GM18502 (cell line): ENCODE results near the gene ASB2.
A peak's percentile ranks its signal among the peaks of the same experiment; 100 is the strongest.

ENCODE experiments used
- ATAC-seq: cut with Tn5 transposase; IDR thresholded peaks from one replicate; pipeline ENCODE4 v1.9.1; 2021; ENCODE audit warnings: mild to moderate bottlenecking; ENCODE audit not compliant: unreplicated experiment, poor library complexity

The ASB2 gene

DNA sequence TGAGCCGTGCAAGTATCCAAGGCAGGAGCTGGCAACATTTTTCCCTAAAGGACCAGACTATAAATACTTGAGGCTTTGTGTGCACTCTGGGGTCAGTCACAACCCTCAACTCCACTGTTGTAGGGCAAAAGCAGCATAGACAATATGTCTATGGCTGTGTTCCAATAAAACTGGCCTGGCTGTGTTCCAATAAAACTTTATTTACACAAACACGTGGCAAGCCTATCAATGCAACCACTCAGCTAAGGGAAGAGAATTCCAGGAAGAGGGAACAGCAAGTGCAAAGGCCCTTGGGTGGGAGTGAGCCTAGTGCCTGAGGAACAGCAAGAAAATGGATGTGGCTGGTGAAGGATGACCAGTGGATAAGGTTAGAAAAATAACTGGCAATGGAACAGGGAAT is 60.6 kb downstream of the ASB2 start:
- ATAC-seq: no peak

DNA sequence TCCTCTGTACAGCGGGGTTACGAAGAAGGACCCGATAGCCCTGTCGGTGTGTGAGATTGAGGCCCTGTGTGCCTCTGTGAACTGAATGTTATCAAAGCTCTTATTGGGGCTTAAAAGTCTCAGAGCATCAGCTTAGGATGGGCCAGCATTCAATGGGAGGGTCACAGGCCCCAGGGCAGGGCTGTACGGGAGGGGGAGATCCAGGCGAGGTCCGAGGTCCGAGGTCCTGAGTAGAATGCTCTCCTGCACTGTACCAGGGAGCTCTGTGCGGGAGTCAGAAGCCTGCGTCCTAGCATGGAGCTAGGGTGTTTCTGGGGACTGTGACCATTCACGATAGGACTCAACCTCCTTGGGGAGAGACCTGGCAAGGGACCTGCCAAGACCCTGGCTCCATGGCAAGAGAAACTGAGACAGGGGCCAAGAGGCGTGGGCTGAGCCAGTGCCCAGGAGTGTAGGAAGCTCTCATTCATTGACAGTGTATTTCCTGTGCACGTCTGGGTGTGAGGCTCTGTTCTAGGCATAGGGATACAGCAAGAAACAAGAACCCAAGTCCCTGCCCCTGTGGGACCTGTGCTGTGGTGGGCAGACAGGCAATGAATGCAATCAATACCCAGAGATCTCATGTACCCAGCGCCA is 61.2 kb downstream of the ASB2 start:
- ATAC-seq: no peak

DNA sequence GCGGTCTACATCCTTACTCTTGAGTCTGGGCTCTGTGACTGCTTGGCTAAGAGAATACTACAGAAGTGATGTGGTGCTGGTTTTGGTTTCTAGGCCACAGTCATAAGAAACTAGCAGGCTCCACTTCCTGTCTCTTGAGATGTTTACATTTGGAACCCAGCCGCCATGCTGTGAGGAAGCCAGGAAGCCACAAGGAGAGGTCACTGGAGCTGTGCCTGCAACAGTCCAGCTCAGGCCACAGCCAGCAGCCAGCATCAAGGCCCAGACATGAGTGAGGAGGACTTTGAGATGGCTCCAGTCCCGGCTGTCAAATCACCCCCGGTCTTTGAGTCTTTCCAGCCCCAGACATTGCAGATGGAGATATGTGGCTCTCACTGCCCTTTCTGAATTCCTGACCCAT is 62.1 kb downstream of the ASB2 start:
- ATAC-seq: no peak

DNA sequence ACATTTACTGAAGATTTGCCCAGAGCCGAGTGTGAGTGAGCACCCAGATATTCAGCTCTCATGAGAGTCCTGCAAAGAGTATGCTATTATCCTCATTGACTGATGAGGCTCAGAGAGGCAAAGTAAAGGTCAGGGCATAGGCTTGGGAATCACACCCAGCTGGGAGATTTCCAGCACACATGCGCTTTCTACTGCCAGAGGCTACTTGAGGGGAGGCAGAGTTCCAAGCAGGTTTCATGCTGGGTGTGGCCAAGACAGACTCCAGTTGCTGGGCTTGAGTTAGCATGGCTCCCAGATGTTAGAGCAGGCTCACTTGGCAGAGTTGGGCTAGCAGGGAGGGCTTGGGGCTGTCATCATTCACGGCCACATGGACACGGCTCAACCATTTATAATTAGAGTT is 63.6 kb downstream of the ASB2 start:
- ATAC-seq: no peak

DNA sequence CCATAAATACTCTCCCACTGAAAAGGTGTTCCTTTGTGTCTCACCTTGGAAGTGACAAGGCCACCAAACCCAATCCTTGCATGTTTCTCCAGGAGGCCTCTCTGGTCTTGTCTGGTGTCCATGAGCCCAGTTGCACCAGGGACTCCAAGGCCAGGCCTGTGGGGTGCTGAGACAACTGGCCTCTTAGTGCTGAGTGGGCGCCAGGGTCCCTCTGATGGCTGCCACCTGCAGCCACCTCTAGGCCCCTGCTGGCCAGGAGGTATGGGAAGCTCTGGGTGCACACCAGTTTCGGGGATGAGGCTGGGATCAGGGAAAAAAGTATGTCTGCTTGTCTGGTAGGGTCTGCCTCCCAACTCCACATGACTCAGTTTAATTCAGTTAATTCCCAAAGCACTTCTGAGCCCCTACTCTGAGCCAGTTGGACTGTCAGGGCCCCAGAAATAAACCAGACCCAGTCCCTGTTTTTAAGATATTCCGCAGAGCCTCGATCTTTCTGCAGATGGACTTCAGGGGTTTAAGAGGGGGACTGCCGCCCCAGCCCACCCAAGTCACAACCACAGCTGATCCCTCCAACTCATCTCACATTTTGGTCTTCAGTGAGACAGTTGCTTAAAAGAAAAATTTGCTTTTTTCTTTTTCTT is 64.3 kb downstream of the ASB2 start:
- ATAC-seq: no peak

DNA sequence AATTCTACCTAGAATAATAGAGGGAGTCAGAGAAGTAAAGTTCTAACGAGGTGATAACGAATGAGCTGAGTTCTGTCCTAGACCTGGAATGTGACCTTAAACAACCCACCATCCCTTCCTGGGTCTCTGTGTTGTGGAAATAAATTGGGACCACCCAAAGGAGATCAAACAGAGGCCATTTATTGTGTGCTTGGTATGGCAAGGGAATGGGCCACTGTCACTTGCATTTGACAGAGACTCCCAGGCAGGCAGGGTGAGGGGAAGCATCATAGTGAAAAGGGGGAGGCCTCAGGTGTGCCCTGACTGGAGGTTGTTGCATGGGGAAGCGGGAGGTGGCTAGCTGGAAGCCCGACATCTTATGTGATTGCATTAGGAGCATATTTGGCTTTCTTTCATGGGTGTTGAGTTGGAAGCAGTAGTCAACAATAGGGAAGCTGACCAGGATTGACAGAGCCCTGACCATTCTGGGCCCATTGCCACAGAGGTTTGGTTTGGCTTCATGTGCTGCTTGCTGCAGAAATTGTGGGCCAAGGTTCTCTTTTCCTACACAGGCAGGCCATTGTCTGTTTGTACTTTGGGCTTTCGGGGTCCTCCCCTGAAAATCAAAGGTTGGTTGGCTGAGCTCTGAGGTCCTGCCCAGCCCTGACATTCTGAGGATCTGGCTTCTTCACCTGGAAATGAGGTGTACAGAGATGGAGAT is 66.8 kb downstream of the ASB2 start:
- ATAC-seq: no peak

DNA sequence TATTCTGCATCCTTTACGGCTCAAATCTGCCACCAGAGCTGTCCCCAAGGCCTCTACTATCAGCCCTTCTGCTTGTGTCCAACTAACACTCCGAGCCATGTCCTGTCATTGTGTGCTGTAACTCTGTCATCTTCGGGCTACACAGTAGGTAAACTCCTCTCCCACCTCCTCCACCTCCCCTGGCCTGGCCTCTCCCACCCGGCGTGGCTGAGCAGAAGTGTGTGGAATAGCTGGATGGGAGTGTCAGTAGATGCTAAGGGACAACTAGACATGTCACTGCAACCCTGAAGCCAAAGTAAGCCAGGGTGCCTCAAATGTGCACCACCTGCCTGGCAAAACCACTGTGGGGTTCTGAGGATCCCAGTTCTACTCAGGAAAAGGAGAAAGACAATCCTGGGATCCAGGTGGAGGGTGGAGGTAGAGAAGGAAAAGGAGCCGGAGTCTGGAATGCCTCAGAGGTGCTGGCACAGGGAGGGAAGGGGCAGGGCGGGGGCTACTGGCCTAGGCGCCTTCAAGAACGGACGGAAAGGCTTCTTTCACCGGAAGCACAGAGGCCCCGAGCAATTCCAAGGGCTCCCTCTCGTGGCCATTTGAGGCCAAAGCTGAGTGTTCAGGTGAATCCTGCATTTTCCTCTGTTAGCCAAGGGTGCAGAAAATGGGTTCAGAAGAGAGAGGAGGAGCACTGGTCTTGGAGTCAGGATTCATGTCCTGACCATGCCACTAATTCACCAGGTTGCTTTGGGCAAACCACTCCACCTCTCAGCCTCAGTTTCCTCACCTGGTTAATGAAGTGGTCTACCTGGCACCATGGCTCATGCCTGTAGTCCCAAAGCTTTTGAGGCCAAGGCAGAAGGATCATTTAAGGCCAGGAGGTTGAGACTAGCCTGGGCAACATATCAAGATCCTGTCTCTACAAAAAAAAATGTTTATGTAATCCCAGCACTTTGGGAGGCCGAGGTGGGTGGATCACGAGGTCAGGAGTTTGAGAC is 69.7 kb downstream of the ASB2 start:
- peak; percentile 60 for ATAC-seq

DNA sequence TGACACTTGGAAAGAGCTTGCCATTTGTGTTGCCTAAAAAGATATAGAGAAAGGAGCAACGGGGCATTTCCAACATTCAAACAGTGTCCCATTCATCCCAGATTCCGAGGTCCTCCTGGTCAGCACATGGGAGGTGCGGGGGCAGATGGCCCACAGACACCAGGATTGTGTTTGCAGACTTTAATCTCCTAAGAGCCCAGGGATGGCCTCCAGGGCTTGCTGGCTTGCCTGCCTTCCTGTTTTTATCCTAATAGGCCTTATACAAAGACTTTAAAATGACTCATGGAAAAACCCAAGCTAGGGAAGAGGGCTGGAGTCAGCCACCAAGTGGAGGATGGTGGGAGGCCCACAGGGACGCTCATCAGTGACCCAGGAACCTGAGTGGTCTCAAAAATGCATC is 70.7 kb downstream of the ASB2 start:
- ATAC-seq: no peak

DNA sequence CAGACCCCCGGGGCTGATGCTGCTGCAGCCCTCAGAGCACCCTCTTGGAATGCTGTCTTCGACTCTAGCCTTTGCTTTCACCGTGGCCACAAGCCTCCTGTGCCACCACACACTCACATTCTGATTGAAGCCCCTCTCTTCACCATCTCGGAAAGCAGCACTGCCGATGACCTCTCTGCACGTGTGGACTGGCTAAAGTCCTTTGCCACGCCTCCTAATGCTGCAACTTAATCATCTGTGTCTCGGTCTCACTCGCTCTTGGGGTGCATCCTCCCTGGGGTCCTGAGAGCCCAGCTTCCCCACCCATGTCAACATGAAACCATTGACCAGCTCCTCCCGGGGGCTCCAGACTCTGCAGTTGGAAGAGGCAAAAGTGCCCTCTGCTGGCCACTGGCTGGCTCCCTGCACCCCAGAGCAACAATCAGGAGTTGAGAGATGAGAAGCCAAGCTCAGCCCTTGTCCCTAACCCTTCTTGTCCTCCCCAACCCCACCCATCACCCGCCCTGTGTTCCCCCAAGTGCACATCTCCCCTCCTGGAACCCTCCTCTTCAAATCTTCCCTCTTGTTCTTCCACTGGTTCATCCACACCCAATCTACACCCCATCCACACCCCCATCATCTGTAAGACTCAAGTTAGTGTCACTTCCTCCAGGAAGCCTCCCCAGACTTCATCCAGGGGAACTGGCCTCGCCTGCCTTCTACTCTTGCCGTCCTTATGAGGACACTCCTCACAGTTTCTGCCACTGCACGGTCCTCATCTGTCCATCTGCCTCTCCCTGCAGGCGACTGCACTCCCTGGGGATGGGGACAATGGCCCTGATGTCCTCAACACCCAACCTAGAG is 72.8 kb downstream of the ASB2 start:
- ATAC-seq: no peak

DNA sequence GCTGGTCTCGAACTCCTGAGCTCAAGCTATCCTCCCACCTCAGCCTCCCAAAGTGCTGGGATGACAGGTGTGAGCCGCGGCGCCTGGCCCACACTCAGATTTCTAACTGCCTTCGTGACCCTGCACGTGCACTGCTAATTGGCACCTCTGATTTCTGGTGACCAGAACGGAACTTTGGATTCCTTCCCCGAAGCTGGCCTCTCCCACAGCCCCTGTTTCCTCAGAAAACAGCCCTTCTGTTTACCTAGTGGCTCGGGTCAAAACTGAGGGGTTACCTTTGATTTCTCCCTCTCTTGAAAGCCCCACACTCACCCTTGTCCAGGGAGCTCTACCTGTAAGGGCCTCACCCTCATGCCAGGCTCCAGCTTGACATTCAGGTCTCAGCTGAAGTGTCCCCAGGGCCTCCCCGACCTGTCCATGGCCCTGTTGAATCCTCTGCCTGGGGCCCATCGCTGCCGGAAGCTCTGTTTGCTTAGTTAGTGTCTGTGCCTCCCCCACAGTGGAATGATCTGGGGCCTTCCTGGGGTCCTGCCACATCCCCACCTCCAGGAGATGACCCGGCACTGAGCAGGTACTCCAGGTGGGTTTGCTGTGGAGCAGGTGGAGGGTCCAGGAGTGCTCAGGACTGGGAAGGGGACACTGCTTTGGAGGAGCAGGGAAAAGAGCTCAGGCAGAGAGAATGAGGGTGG is 73.6 kb downstream of the ASB2 start:
- ATAC-seq: no peak

DNA sequence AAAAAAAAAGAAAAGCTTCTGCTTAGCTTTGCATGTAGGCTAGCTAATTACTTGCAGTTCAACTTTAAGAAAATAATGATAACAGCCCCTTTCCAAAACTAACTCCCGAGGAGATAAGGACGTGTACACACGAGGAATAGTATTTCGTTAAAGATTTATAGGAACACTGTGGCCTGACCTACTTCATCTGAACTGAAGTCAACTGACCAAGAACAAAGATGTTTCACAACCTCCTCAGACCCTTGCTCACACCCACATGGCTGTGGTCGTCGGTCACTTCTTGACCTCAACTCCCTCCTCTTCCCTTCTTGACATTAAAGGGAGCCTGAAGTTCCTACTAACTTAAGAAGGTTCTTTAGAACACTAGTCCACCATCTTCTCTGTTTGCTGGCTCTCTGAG is 74.6 kb downstream of the ASB2 start:
- no peak for ATAC-seq

DNA sequence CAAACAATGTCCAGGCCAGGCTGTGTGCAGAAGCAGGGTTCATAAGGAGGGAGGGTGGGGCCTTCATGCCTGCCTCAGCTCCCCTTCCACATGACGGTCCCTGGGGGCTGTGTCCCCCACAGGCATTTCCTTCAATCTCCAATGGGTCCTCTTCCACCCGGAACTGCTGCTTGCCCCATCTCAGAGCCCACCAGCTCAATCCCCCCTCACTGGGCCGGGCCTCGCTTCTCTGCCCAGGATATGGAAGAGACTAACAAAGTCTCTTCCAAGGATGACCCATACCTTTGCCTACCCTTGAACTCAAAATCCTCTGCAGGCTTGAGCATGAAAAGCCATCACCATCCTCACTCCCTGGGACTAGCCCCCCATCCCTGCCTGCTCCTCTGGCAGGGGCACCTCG is 77.6 kb downstream of the ASB2 start:
- no peak for ATAC-seq

DNA sequence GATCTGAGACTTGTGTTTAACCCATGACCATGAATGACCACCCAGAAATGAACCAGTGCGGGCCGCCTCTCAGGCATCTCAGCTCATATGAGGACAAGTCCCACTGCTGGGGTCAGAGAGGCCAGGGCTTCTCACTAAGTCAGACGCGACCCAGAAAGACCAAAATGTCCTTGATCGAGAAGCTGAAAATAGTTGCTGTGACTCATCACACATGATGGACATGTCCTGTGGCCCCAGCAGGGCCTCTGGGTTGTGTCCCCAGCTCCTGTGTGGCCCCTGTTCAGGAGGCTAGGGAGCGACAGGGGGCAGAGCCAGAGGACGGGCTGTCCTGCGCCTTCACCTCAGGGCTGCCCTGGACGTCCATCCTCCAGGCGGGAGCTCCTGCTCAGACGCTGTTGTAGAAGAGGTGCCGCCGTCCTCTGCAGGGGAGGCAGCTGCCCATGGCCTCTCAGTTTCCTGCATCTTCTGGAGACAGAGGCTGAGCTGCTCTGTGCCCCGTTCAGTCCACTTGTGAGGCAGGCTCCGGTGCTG is 78.2 kb downstream of the ASB2 start:
- no peak for ATAC-seq

DNA sequence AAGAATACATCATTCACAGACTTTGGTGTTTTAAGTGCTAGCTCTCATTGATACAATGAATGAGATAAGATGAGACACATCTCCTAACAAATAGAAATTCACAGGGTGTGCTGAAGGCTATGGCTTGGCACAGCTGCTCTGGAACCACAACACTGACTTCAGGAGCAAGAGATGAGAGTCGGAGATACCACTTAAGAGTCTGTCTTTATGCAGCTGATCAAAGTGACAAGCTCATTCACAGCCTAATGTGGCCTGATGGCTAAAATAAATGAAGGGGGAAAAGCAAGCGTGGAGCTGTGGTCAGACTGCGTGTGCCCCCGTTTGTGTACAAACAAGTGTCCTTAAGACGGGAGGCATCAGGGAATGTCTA is 78.9 kb downstream of the ASB2 start:
- ATAC-seq: no peak

DNA sequence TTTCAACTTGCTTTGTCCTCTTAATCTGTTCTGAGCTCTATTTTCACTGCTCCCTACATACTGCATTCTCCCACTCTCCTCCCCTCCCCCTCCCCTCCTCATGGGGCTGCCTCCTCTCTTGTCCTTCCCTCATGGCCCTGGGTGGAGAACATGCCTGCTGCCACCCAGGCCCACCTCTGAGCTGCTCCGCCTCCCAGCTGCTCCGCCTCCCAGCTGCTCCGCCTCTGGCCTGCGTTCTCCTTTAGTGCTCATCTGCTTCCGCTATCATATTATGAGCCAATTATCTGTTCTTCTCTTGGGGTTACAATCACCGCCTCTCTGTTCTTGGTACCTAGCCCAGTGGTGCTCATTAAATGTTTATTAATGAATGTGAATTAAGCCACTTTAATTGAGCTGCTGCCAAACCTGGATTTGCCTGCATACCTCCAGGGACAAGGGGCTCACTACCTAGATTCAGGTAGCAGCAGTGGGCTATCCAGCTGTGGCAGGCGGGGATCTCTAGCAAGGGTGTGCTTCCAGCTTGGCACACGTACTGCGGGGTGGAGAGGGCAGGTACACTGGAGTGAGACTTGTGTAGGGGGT is 81.3 kb downstream of the ASB2 start:
- no peak for ATAC-seq

DNA sequence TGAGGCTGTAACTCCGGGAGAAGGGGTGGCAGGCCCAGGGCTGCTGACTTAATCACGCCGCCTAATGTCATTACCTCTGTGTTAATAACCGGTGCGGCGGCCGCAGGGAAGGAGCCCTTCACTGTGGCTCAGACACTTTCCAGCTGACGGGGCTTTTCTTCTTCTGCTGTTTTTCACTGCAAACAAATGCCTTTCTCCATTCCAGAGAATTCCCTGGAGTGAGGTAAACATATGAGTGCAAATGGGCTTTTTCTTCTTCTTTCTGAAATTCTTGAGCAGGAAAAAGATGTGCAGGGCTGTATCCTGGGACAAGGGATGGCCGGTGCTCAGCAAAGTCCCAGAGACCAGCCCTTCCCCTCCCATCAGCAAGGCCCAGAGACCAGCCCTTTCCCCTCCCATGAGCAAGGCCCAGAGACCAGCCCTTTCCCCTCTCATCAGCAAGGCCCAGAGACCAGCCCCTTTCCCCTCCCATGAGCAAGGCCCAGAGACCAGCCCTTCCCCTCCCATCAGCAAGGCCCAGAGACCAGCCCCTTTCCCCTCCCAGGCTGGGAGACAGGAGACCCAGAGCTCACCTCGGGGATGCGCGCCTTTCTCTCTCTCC is 82.6 kb downstream of the ASB2 start:
- no peak for ATAC-seq

DNA sequence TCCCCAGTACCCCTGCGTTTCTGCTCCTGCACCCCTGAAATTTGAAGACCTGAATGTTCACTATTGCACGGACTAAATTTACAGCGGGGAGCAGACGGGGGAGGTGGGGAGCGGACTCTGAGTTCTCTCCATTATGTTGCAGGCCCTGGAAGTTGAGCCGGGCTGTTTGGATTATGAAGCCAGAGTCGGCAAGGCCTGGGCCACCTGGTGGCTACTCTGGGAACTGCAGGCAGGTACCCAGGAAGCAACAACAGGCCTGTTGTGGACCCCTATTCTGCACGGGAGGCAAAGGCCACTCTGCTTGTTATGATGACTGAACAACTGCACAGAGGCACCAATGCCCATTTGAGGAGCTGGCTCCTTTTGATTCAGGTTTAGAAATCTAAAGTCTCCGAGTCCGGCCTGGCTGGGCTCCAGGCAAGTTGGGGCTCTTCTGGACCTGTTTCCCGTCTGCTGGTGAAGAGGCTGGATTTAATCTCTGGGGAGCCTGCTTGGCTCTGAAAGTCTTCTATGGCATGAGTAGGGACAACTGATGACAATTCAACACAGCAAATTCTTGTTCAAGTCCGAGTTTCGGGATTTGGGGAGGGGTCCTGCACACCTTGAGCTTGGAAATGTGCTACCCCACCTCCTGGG is 83.3 kb downstream of the ASB2 start:
- ATAC-seq: no peak

DNA sequence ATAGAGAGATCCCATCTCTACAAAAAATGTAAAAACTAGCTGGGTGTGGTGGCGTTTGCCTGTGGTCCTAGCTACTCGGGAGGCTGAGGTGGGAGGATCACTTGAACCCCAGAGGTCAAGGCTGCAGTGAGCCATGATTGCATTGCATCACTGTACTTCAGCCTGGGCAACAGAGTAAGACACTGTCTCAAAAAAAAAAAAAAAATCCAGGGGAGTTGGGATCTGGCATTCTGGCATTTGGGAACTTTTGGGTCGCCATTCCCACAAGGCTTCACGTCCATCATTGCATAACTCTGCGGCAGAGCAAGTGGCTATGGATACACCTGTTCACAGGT is 83.9 kb downstream of the ASB2 start:
- ATAC-seq: no peak
